Smooth muscle cell (in vitro differentiated cells): ENCODE measurements around the gene EXOSC1. TPM values are rescaled to one million over a fixed set of nuclear protein-coding genes. Genes with fewer than 3 reads are reported as not detected.

Experiments
- DNase-seq: peaks from one replicate; lab custom pipeline; 2025; ENCODE audit not compliant: unreplicated experiment; lab: John Stamatoyannopoulos, UW
- H2AFZ ChIP-seq: fragments of 200-600 bp; sonication (generic); 2 replicates; pipeline ENCODE4 v1.6.0; 2016; ENCODE audit warnings: antibody characterized with exemption, low read depth, mild to moderate bottlenecking
- H3F3A ChIP-seq: fragments of 200-600 bp; sonication (generic); 2 replicates; pipeline ENCODE4 v1.6.0; 2017; ENCODE audit warnings: antibody characterized with exemption, low read depth
- H3K27ac ChIP-seq: fragments of 200-600 bp; sonication (generic); 2 replicates; pipeline ENCODE4 v1.5.1; 2016; ENCODE audit warnings: low read depth, mild to moderate bottlenecking
- H3K27me3 ChIP-seq: fragments of 200-600 bp; sonication (generic); 2 replicates; pipeline ENCODE4 v1.6.1; 2016; ENCODE audit warnings: low read depth, mild to moderate bottlenecking
- H3K36me3 ChIP-seq: fragments of 200-600 bp; sonication (generic); 2 replicates; pipeline ENCODE4 v1.5.1; 2016; ENCODE audit warnings: low read depth
- H3K4me1 ChIP-seq: fragments of 200-600 bp; sonication (generic); 2 replicates; pipeline ENCODE4 v1.5.1; 2016; ENCODE audit warnings: low read depth
- H3K4me2 ChIP-seq: fragments of 200-600 bp; sonication (generic); 2 replicates; pipeline ENCODE4 v1.6.0; 2016; ENCODE audit warnings: mild to moderate bottlenecking
- H3K4me3 ChIP-seq: fragments of 200-600 bp; sonication (generic); 2 replicates; pipeline ENCODE4 v1.5.1; 2016; ENCODE audit warnings: mild to moderate bottlenecking
- H3K79me2 ChIP-seq: fragments of 200-600 bp; sonication (generic); 2 replicates; pipeline ENCODE4 v1.6.0; 2016; ENCODE audit warnings: low read depth, mild to moderate bottlenecking
- H3K9ac ChIP-seq: fragments of 200-600 bp; sonication (generic); 2 replicates; pipeline ENCODE4 v1.6.0; 2016; ENCODE audit warnings: low read depth
- H3K9me3 ChIP-seq: fragments of 200-600 bp; sonication (generic); replicated peaks from 2 replicates; pipeline ENCODE4 v1.5.1; 2016; ENCODE audit warnings: low read depth
- H4K20me1 ChIP-seq: fragments of 200-600 bp; sonication (generic); 2 replicates; pipeline ENCODE4 v1.6.0; 2016; ENCODE audit warnings: low read depth
- CTCF ChIP-seq: fragments of 200-600 bp; sonication (generic); IDR thresholded peaks from 2 replicates; pipeline ENCODE4 v1.5.1; 2017; ENCODE audit warnings: borderline replicate concordance, mild to moderate bottlenecking, antibody characterized with exemption; ENCODE audit not compliant: insufficient read depth, poor library complexity, severe bottlenecking
- WGBS: methylation state at CpG from one replicate; pipeline ENCODE4 v1.1.7; 2016; ENCODE audit warnings: low lambda C conversion rate; 5-methylcytosine and 5-hydroxymethylcytosine counted together
- polyA plus RNA-seq: library from polyadenylated mRNA; unstranded; fragments of >200 nt; fragmentation: Nextera tagmentation; extraction: Ambion mirVana; gene quantifications from 2 replicates; pipeline ENCODE4 v1.2.1, GENCODE V29; 2016
- total RNA-seq: library from RNA; depleted of rRNA; stranded (reverse); fragments of >200 nt; gene quantifications from 2 replicates; pipeline ENCODE4 v1.2.3, GENCODE V29; 2014

EXOSC1 gene
- total and polyA plus RNA-seq, 2 experiments from 2014 or later, result 44.9 to 61.5 TPM

GRCh38 chr10:97434055-97434454 lies 11.8 kb downstream of the EXOSC1 start:
- Histone ChIP-seq H4K20me1 (peaks cover 30% of the 10 kb centered on the region), H3K79me2 (peaks cover 27% of the 10 kb centered on the region), H2AFZ (no peak overlapping the region), H3K4me1 (no peaks in the 10 kb centered on the region), H3K9ac (no peak overlapping the region), H3K9me3 (no peaks in the 10 kb centered on the region), H3K4me3 (no peak overlapping the region), H3K27ac (peak overlapping the region; percentile 16), H3K36me3 (peaks cover 14% of the 10 kb centered on the region), H3K4me2 (no peak overlapping the region), H3F3A (peaks cover 41% of the 10 kb centered on the region), H3K27me3 (no peaks in the 10 kb centered on the region)
- no peak for DNase-seq
- TF ChIP-seq CTCF, result no peak

GRCh38 chr10:97428572-97428981 lies 17.2 kb downstream of the EXOSC1 start:
- Histone ChIP-seq H3K9ac (peak overlapping the region; percentile 78), H3F3A (peaks cover 35% of the 10 kb centered on the region), H2AFZ (no peak overlapping the region), H3K4me1 (peaks cover 10% of the 10 kb centered on the region), H3K79me2 (peaks cover 55% of the 10 kb centered on the region), H3K27ac (peak overlapping the region; percentile 90), H3K4me2 (peak overlapping the region; percentile 94), H3K36me3 (peaks cover 10% of the 10 kb centered on the region), H3K9me3 (no peaks in the 10 kb centered on the region), H3K4me3 (peak overlapping the region; percentile 81), H3K27me3 (no peaks in the 10 kb centered on the region), H4K20me1 (peaks cover 52% of the 10 kb centered on the region)
- DNase-seq, result no peak
- 32% methylated on average over 4 of the region's 4 CpGs for WGBS
- no peak for TF ChIP-seq CTCF

- Histone ChIP-seq H3K9me3 (no peaks in the 10 kb centered on the region), H3K36me3 (peaks cover 10% of the 10 kb centered on the region), H3K27ac (peak overlapping the region; percentile 90), H3K9ac (peak overlapping the region; percentile 78), H3F3A (peaks cover 37% of the 10 kb centered on the region), H3K4me2 (peak overlapping the region; percentile 94), H2AFZ (no peak overlapping the region), H3K79me2 (peaks cover 55% of the 10 kb centered on the region), H4K20me1 (peaks cover 52% of the 10 kb centered on the region), H3K4me3 (peak overlapping the region; percentile 81), H3K4me1 (peaks cover 10% of the 10 kb centered on the region), H3K27me3 (no peaks in the 10 kb centered on the region)
- 2% methylated on average over 9 of the region's 9 CpGs for WGBS
- DNase-seq, result no peak
- no peak for TF ChIP-seq CTCF
These were observed 18.1 kb downstream of the EXOSC1 start for GRCh38 chr10:97427571-97428179.
